ENCODE results near the gene DEFB121.

The DEFB121 gene

DNA sequence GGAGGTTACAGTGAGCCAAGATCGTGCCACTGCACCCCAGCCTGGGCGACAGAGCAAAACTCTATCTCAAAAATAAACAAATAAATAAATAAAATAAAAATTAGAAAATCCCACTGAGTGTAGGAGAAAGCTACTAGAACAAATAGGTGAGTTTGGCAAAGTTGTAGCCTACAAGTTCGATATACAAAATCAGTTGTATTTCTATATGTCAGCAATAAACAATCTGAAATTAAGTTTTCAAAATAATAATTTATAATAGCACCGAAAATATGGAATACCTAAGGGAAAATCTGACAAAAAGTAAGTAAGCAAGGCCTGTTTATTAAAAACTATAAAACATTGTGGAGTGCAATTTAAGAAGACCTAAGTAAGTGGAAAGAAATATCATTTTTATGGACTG lies 42.7 kb downstream of the DEFB121 start:
- DNase-seq (ENCODE audit: low spot score): no peak

DNA sequence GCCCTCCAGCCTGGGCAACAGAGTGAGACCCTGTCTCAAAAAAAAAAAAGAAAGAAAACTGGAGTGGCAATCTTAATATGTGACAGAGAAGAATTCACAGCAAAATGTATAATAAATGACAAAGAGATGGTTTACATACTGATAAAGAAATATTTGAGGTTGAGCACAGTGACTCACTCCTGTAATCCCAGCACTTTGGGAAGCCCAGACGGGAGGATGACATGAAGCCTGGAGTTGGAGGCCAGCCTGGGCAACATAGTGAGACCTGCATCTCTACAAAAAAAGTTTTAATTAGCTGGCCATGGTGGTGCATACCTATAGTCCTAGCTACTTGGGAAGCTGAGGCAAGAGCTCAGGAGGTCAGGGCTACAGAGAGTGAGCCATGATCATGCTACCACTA lies 50.0 kb downstream of the DEFB121 start:
- DNase-seq (ENCODE audit: low spot score): no peak
